Measurements from ENCODE around the gene MAPK4.

MAPK4 gene

GRCh38 chr18:50729376-50729775 lies 169.5 kb downstream of the MAPK4 start:
- H3K9ac ChIP-seq (ENCODE audit: low read depth, low read length): no peak overlapping the region
- H2AFZ ChIP-seq (ENCODE audit: low read depth, low read length): no peak overlapping the region
- H3K4me1 ChIP-seq (ENCODE audit: insufficient read depth, low read length): no peaks in the 10 kb centered on the region
- TF ChIP-seq EZH2 (IDR thresholded peaks at IDR 0.05; ENCODE audit: borderline replicate concordance, low read depth, low read length, severe bottlenecking) (no peak), CTCF (IDR thresholded peaks at IDR 0.05; ENCODE audit: borderline replicate concordance, extremely low read depth, low read length, poor library complexity, severe bottlenecking) (no peak)
- H3K79me2 ChIP-seq (ENCODE audit: insufficient read depth, low read length): no peaks in the 10 kb centered on the region
- no peak overlapping the region for H3K27ac ChIP-seq (ENCODE audit: low read length)
- ATAC-seq (ENCODE audit: insufficient read depth, low read depth): no peak
- peaks cover 10% of the 10 kb centered on the region for H3K27me3 ChIP-seq (ENCODE audit: insufficient read depth, low read length, poor library complexity)
- no peak overlapping the region for H3K4me2 ChIP-seq (ENCODE audit: insufficient read depth, low read length)
- no peak for DNase-seq
- no peak overlapping the region for H3K4me3 ChIP-seq (ENCODE audit: low read depth in 1 of 2, low read length in 2 of 2)
- no peaks in the 10 kb centered on the region for H4K20me1 ChIP-seq (ENCODE audit: insufficient read depth, low read length)
- no peaks in the 10 kb centered on the region for H3K36me3 ChIP-seq (ENCODE audit: insufficient read depth, low read length)
- H3K9me3 ChIP-seq (ENCODE audit: insufficient read depth, low read length, severe bottlenecking): no peaks in the 10 kb centered on the region

- TF ChIP-seq EZH2 (IDR thresholded peaks at IDR 0.05; ENCODE audit: borderline replicate concordance, low read depth, low read length, severe bottlenecking): no peak
- TF ChIP-seq CTCF (IDR thresholded peaks at IDR 0.05; ENCODE audit: borderline replicate concordance, extremely low read depth, low read length, poor library complexity, severe bottlenecking): no peak
- H3K9me3 ChIP-seq (ENCODE audit: insufficient read depth, low read length, severe bottlenecking): no peaks in the 10 kb centered on the region
Measured at GRCh38 chr18:50729986-50730385, 170.1 kb downstream of the MAPK4 start.

GRCh38 chr18:50734342-50734741 lies 174.5 kb downstream of the MAPK4 start:
- no peaks in the 10 kb centered on the region for H4K20me1 ChIP-seq (ENCODE audit: insufficient read depth, low read length)
- no peaks in the 10 kb centered on the region for H3K9me3 ChIP-seq (ENCODE audit: insufficient read depth, low read length, severe bottlenecking)
- ATAC-seq (ENCODE audit: insufficient read depth, low read depth) (no peak), DNase-seq (no peak)
- no peaks in the 10 kb centered on the region for H3K36me3 ChIP-seq (ENCODE audit: insufficient read depth, low read length)
- H3K27me3 ChIP-seq (ENCODE audit: insufficient read depth, low read length, poor library complexity): peaks cover 6% of the 10 kb centered on the region
- no peaks in the 10 kb centered on the region for H3K79me2 ChIP-seq (ENCODE audit: insufficient read depth, low read length)
- TF ChIP-seq CTCF (IDR thresholded peaks at IDR 0.05; ENCODE audit: borderline replicate concordance, extremely low read depth, low read length, poor library complexity, severe bottlenecking) (no peak), EZH2 (IDR thresholded peaks at IDR 0.05; ENCODE audit: borderline replicate concordance, low read depth, low read length, severe bottlenecking) (no peak)
- H3K9ac ChIP-seq (ENCODE audit: low read depth, low read length): no peak overlapping the region
- no peaks in the 10 kb centered on the region for H3K4me1 ChIP-seq (ENCODE audit: insufficient read depth, low read length)
- no peak overlapping the region for H3K4me3 ChIP-seq (ENCODE audit: low read depth in 1 of 2, low read length in 2 of 2)
- no peak overlapping the region for H3K4me2 ChIP-seq (ENCODE audit: insufficient read depth, low read length)
- H3K27ac ChIP-seq (ENCODE audit: low read length): no peak overlapping the region
- no peak overlapping the region for H2AFZ ChIP-seq (ENCODE audit: low read depth, low read length)

More at GRCh38 chr18:50729986-50730385, 170.1 kb downstream of the MAPK4 start:
- H3K4me2 ChIP-seq (ENCODE audit: insufficient read depth, low read length): no peak overlapping the region
- no peaks in the 10 kb centered on the region for H3K4me1 ChIP-seq (ENCODE audit: insufficient read depth, low read length)
- peaks cover 10% of the 10 kb centered on the region for H3K27me3 ChIP-seq (ENCODE audit: insufficient read depth, low read length, poor library complexity)
- H3K79me2 ChIP-seq (ENCODE audit: insufficient read depth, low read length): no peaks in the 10 kb centered on the region
- DNase-seq: no peak
- H3K27ac ChIP-seq (ENCODE audit: low read length): no peak overlapping the region
- no peaks in the 10 kb centered on the region for H3K36me3 ChIP-seq (ENCODE audit: insufficient read depth, low read length)
- H2AFZ ChIP-seq (ENCODE audit: low read depth, low read length): no peak overlapping the region
- ATAC-seq (ENCODE audit: insufficient read depth, low read depth): no peak
- no peak overlapping the region for H3K4me3 ChIP-seq (ENCODE audit: low read depth in 1 of 2, low read length in 2 of 2)
- no peak overlapping the region for H3K9ac ChIP-seq (ENCODE audit: low read depth, low read length)
- H4K20me1 ChIP-seq (ENCODE audit: insufficient read depth, low read length): no peaks in the 10 kb centered on the region

DNA sequence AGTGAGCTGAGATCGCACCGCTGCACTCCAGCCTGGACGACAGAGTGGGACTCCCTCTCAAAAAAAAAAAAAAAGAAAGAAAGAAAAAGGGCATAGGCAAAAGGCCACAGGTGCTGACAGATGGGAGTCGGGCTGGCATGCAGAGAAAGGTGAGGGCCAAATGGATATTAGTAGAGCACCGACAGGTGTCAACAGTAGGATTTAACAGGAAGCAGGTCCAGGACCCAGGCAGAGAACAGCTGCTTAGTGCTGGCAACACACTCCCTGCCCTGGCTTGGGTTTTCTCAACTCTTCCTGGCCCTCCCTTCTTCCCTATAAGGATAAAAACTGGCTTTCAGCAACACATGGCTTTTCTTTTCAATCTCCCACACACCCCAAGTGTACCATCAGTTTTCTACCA lies 175.0 kb downstream of the MAPK4 start:
- Histone ChIP-seq H3K27me3 (ENCODE audit: insufficient read depth, low read length, poor library complexity) (peaks cover 6% of the 10 kb centered on the region), H3K27ac (ENCODE audit: low read length) (no peak overlapping the region), H3K4me3 (ENCODE audit: low read depth in 1 of 2, low read length in 2 of 2) (no peak overlapping the region), H3K36me3 (ENCODE audit: insufficient read depth, low read length) (no peaks in the 10 kb centered on the region), H3K9me3 (ENCODE audit: insufficient read depth, low read length, severe bottlenecking) (no peaks in the 10 kb centered on the region), H4K20me1 (ENCODE audit: insufficient read depth, low read length) (no peaks in the 10 kb centered on the region), H3K4me2 (ENCODE audit: insufficient read depth, low read length) (no peak overlapping the region), H3K79me2 (ENCODE audit: insufficient read depth, low read length) (no peaks in the 10 kb centered on the region), H3K9ac (ENCODE audit: low read depth, low read length) (no peak overlapping the region), H2AFZ (ENCODE audit: low read depth, low read length) (no peak overlapping the region), H3K4me1 (ENCODE audit: insufficient read depth, low read length) (no peaks in the 10 kb centered on the region)
- DNase-seq (no peak), ATAC-seq (ENCODE audit: insufficient read depth, low read depth) (no peak)
- TF ChIP-seq EZH2 (IDR thresholded peaks at IDR 0.05; ENCODE audit: borderline replicate concordance, low read depth, low read length, severe bottlenecking) (no peak), CTCF (IDR thresholded peaks at IDR 0.05; ENCODE audit: borderline replicate concordance, extremely low read depth, low read length, poor library complexity, severe bottlenecking) (no peak)

Data from DND-41 (cell line).